Activated CD4-positive, alpha-beta memory T cell treated with anti-CD3 and anti-CD28 coated beads for 36 hours (primary cell): Measurements from ENCODE around the gene CMTM4. TPM values are rescaled to one million over a fixed set of nuclear protein-coding genes. Genes with fewer than 3 reads are reported as not detected.
"Not testable (repeated sequence)": the region's sequence is repeated elsewhere in the genome, so short reads cannot be mapped to it uniquely, and the experiment has no call there.

Experiments used
- CTCF ChIA-PET: fragments of 350-600 bp; sonication (Branson Sonifier 250); formaldehyde crosslinking; loops from one replicate; lab custom pipeline; 2021; ENCODE audit warnings: antibody characterized with exemption, inconsistent platforms; lab: Charles Lee
- POLR2A ChIA-PET: fragments of 350-600 bp; sonication (Branson Sonifier 250); formaldehyde crosslinking; loops from one replicate; lab custom pipeline; 2021; ENCODE audit warnings: antibody characterized with exemption; lab: Charles Lee
- DNase-seq: peaks from one replicate; pipeline ENCODE4 v3.0.0-alpha.2; 2020
- H3K27ac Mint-ChIP-seq: one replicate; pipeline ENCODE4 v1.8.0; 2021; ENCODE audit warnings: mixed read lengths
- H3K27me3 Mint-ChIP-seq: one replicate; pipeline ENCODE4 v1.8.0; 2021; ENCODE audit warnings: mixed read lengths
- H3K36me3 Mint-ChIP-seq: one replicate; pipeline ENCODE4 v1.8.0; 2021; ENCODE audit warnings: mixed read lengths
- H3K4me1 Mint-ChIP-seq: one replicate; pipeline ENCODE4 v1.8.0; 2021; ENCODE audit warnings: low read depth, mixed read lengths
- H3K4me3 Mint-ChIP-seq: one replicate; pipeline ENCODE4 v1.8.0; 2021; ENCODE audit warnings: mild to moderate bottlenecking, mixed read lengths
- H3K9me3 Mint-ChIP-seq: one replicate; pipeline ENCODE4 v1.8.0; 2021; ENCODE audit warnings: mixed read lengths
- intact Hi-C: fragments of 100-400 bp; cut with micrococcal nuclease; formaldehyde crosslinking; loops from one replicate; pipeline ENCODE4 v1.15.1; 2023
- total RNA-seq, 2 experiments: library from RNA; stranded (reverse); gene quantifications; one replicate each; pipeline ENCODE4 v1.2.3, GENCODE V29; 2021

Gene CMTM4
- total RNA-seq, 2 experiments from 2014 or later = 2.8 to 4.1 TPM

DNA sequence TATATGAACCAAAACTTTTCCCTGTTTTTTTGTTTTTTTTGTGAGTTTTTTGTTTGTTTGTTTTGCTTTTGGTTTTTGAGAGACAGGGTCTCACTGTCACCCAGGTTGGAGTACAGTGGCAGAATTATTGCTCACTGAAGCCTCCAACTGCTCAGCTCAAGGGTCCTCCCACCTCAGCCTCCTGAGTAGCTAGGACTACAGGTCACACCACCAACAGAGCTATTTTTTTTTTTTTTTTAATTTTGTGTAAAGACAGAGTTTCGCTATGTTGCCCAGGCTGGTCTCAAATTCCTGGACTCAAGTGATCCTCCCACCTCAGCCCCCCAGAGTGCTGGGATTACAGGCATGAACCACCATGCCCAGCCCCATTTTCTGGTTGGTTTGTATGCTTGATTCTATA is 28.6 kb downstream of the CMTM4 start:
- no peaks in the 10 kb centered on the region for H3K36me3 Mint-ChIP-seq
- no peaks in the 10 kb centered on the region for H3K9me3 Mint-ChIP-seq
- no peaks in the 10 kb centered on the region for H3K27me3 Mint-ChIP-seq
- POLR2A ChIA-PET = no interaction called here
- no peak overlapping the region for H3K4me3 Mint-ChIP-seq
- intact Hi-C loops = no loop called here
- no peaks in the 10 kb centered on the region for H3K4me1 Mint-ChIP-seq
- DNase-seq = no peak
- CTCF ChIA-PET = interaction anchor here (1.0 to 1.9 kb wide), 2 partner anchors 17 to 59 kb away, joined by 3 to 9 read pairs; no protein-coding TSS in a partner anchor
- no peak overlapping the region for H3K27ac Mint-ChIP-seq

DNA sequence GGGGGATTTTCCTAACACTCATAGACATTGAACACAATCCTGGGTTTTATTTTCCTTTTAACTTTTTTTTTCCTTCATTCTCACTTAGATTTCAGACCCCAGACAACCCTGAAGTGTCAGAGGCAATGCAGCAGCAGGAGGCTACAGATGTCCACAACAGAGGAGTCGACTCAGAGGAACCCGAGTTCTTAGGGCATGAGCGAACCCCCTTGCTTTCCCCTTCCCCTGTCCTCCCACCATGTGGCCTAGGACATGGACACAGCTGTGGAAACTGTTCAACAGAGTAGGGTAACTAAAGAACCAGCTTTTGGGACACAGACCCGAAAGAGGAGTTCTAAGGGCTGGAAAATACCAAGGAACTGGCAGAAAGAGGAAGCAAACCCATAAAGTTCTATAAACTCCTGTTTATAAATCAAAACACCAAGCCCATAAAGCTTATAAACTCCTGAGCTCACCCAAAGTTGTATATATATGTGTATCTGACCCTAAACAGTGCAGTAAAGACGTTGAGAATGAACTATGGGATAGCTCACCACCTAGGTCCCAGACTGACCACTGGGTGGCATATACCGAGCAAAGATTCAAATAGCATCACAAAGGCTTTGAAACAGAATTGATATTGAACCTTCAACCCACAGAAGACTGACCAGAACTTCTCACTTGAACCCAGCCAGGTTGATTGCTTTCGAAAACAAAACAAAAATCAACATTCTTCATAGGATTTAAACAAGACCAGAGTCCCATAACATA is 33.9 kb downstream of the CMTM4 start:
- Mint-ChIP-seq H3K36me3 (no peaks in the 10 kb centered on the region), H3K27me3 (no peaks in the 10 kb centered on the region), H3K4me1 (no peaks in the 10 kb centered on the region), H3K27ac (no peak overlapping the region), H3K4me3 (no peak overlapping the region), H3K9me3 (no peaks in the 10 kb centered on the region)
- DNase-seq = no peak
- CTCF ChIA-PET = interaction anchor here (0.6 to 5.1 kb wide), 7 partner anchors 11 to 205 kb away, joined by 3 to 39 read pairs (median 3); no protein-coding TSS in a partner anchor
- intact Hi-C loops = no loop called here
- POLR2A ChIA-PET = no interaction called here

GRCh38 chr16:66661671-66662346 is 34.7 kb downstream of the CMTM4 start:
- POLR2A ChIA-PET, intact Hi-C loops, H3K9me3 Mint-ChIP-seq, DNase-seq, H3K36me3 Mint-ChIP-seq, H3K4me3 Mint-ChIP-seq, H3K4me1 Mint-ChIP-seq, H3K27ac Mint-ChIP-seq, H3K27me3 Mint-ChIP-seq: not testable (repeated sequence)
- CTCF ChIA-PET = interaction anchor here (0.6 to 5.1 kb wide), 3 partner anchors 11 to 206 kb away, joined by 3 to 39 read pairs (median 5); no protein-coding TSS in a partner anchor

DNA sequence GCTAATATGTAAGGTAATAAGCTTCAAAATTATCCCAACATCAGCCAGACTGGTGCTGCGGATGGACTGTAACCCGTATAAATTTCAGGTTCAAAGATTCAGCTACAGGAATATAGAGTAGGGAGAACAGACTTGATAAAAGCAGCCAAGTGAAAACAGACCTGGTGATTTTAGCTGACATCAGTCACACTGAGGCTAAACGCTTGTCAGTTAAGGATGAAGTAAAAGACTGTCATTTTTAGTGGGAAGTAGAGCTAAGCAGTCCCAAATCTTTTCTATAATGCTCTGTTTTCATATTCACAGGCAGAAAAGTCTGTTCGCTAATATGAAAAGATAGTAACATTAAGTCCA is 35.4 kb downstream of the CMTM4 start:
- no peak for DNase-seq
- H3K4me1 Mint-ChIP-seq = no peaks in the 10 kb centered on the region
- intact Hi-C loops = no loop called here
- H3K27ac Mint-ChIP-seq = no peak overlapping the region
- peaks cover 4% of the 10 kb centered on the region for H3K27me3 Mint-ChIP-seq
- no peaks in the 10 kb centered on the region for H3K36me3 Mint-ChIP-seq
- ChIA-PET CTCF (interaction anchor here (1.1 to 5.1 kb wide), 2 partner anchors 10 to 65 kb away, joined by 3 to 39 read pairs; no protein-coding TSS in a partner anchor), POLR2A (no interaction called here)
- H3K9me3 Mint-ChIP-seq = no peaks in the 10 kb centered on the region
- H3K4me3 Mint-ChIP-seq = no peak overlapping the region

DNA sequence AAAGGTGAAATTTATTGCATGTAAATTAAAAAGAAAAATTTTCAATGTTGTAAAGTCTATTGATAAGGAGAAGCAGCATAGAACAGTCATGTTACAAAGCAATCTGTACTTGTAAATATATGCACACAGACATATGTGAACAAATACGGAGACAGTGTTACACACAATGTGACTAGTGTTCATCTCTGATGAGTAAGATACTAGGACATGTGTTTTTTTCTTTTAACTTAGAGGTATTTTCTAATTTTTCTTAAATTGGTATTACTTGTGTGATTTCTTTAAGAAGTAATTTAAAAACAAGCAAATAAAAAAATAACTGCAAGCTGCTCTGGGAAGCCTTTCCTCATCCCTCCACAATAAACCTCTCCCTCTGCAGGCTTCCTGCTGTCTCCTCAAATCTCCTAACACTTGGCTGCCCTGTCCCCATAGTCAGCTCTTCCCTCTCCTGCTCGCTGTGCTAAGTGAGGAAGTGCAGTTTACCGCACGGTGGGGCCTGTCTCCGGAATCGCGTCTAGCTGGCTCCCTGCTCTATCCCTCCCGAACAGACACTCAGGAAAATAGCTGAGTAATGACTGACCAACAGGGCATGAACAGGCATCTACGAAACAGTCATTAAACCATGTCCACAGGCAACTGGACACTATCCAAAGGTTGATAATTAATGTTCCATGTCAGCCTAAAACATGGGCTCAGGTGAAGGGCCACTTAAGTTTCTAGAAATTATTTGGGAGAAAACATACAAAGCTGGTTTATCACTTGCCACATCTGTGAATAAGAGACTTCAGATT is 35.9 kb downstream of the CMTM4 start:
- Mint-ChIP-seq H3K4me1 (no peaks in the 10 kb centered on the region), H3K27me3 (peaks cover 4% of the 10 kb centered on the region), H3K4me3 (no peak overlapping the region), H3K27ac (no peak overlapping the region), H3K36me3 (no peaks in the 10 kb centered on the region), H3K9me3 (no peaks in the 10 kb centered on the region)
- ChIA-PET POLR2A (no interaction called here), CTCF (interaction anchor here (1.1 to 5.1 kb wide), 2 partner anchors 9 to 65 kb away, joined by 3 to 39 read pairs; no protein-coding TSS in a partner anchor)
- intact Hi-C loops = no loop called here
- DNase-seq = no peak

- Mint-ChIP-seq H3K36me3 (no peaks in the 10 kb centered on the region), H3K4me1 (no peaks in the 10 kb centered on the region), H3K4me3 (no peak overlapping the region), H3K9me3 (no peaks in the 10 kb centered on the region), H3K27me3 (peaks cover 8% of the 10 kb centered on the region), H3K27ac (no peak overlapping the region)
- ChIA-PET CTCF (interaction anchor here (1.9 kb wide), 1 partner anchor 252 kb away, joined by 4 read pairs; no protein-coding TSS in a partner anchor), POLR2A (interaction anchor here (0.7 kb wide), 1 partner anchor 74 kb away, joined by 3 read pairs; no protein-coding TSS in a partner anchor)
- DNase-seq = no peak
- intact Hi-C loops = no loop called here
Measured at GRCh38 chr16:66658860-66659190, 37.7 kb downstream of the CMTM4 start.

- no peak for DNase-seq
- no peak overlapping the region for H3K27ac Mint-ChIP-seq
- H3K4me1 Mint-ChIP-seq = no peaks in the 10 kb centered on the region
- no peak overlapping the region for H3K4me3 Mint-ChIP-seq
- peaks cover 8% of the 10 kb centered on the region for H3K27me3 Mint-ChIP-seq
- intact Hi-C loops = no loop called here
- H3K9me3 Mint-ChIP-seq = no peaks in the 10 kb centered on the region
- POLR2A ChIA-PET = interaction anchor here (0.7 kb wide), 1 partner anchor 74 kb away, joined by 3 read pairs; no protein-coding TSS in a partner anchor
- CTCF ChIA-PET = interaction anchor here (0.7 to 1.9 kb wide), 2 partner anchors 70 to 251 kb away, joined by 3 to 4 read pairs; no protein-coding TSS in a partner anchor
- no peaks in the 10 kb centered on the region for H3K36me3 Mint-ChIP-seq
Measured at GRCh38 chr16:66658143-66658859, 38.2 kb downstream of the CMTM4 start.

DNA sequence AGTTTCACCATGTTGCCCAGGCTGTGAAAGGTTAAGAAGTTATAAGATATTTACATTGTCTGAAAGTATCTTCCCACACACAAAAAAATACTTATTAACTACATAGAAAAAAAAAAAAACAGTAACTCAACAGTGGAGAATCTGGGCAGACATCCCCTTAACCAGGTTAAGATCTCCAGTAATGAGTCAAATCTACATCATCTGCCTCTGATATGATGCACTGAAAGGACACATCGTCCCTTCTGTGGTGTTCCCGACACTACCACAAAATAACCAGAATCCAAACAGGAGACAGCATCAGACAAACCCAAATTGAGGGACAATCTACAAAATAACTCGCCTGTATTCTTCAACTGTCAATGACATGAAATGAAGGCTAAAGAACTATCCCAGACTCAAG is 40.0 kb downstream of the CMTM4 start:
- H3K4me3 Mint-ChIP-seq = no peak overlapping the region
- intact Hi-C loops = no loop called here
- ChIA-PET POLR2A (no interaction called here), CTCF (no interaction called here)
- peaks cover 8% of the 10 kb centered on the region for H3K27me3 Mint-ChIP-seq
- no peaks in the 10 kb centered on the region for H3K9me3 Mint-ChIP-seq
- H3K36me3 Mint-ChIP-seq = no peaks in the 10 kb centered on the region
- no peak overlapping the region for H3K27ac Mint-ChIP-seq
- H3K4me1 Mint-ChIP-seq = peaks cover 1% of the 10 kb centered on the region
- DNase-seq = no peak

GRCh38 chr16:66653581-66654350 is 42.8 kb downstream of the CMTM4 start:
- Mint-ChIP-seq H3K27me3 (peaks cover 8% of the 10 kb centered on the region), H3K36me3 (no peaks in the 10 kb centered on the region), H3K4me1 (peaks cover 10% of the 10 kb centered on the region), H3K4me3 (no peak overlapping the region), H3K9me3 (no peaks in the 10 kb centered on the region), H3K27ac (no peak overlapping the region)
- POLR2A ChIA-PET = no interaction called here
- no peak for DNase-seq
- intact Hi-C loops = loop anchor here (5.0 kb wide), 1 partner anchor 214 kb away; no protein-coding TSS in a partner anchor
- CTCF ChIA-PET = interaction anchor here (1.0 kb wide), 1 partner anchor 10 kb away, joined by 3 read pairs; no protein-coding TSS in a partner anchor

DNA sequence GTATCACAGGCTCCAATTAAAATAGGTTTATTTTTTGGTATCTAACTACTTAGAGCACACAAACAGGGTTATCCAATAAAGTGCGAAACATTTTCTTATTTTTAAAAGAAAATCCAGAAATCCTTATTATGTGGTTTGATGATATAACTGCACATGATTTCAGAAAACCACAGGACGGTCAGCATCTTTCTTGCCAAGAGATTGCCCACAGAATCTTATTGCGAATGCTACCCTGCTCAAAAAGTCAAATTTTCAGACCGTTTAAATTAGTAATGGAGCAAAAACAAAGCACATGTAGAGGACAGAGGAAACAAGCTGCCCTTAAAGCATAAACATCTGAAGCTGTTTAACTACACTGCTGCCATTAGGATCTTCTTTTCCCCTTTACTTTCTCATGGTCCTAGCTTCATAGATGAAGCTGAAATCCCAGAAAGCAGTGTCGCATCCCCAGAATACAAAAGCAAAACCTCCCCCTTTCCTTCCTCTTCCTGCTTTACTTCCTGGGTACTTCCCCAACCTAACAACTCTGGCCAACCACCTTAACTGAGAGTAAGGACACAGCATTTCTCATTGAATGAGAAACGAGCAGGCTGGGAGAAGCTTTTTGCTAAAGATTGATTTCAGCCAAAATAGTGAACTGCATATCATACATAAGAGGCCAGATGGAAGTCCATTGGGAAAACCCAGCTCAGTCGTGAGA is 43.7 kb downstream of the CMTM4 start:
- H3K4me1 Mint-ChIP-seq = peaks cover 10% of the 10 kb centered on the region
- ChIA-PET POLR2A (no interaction called here), CTCF (interaction anchor here (0.6 to 1.0 kb wide), 2 partner anchors 9 to 44 kb away, joined by 3 to 4 read pairs; no protein-coding TSS in a partner anchor)
- no peak for DNase-seq
- H3K27ac Mint-ChIP-seq = no peak overlapping the region
- no peaks in the 10 kb centered on the region for H3K9me3 Mint-ChIP-seq
- no peak overlapping the region for H3K4me3 Mint-ChIP-seq
- H3K36me3 Mint-ChIP-seq = no peaks in the 10 kb centered on the region
- H3K27me3 Mint-ChIP-seq = peaks cover 8% of the 10 kb centered on the region
- intact Hi-C loops = loop anchor here (5.0 kb wide), 1 partner anchor 214 kb away; no protein-coding TSS in a partner anchor
